Peyer's patch (tissue), 4 donors: ENCODE data around the gene TTC28.

ENCODE experiments used
- POLR2A ChIP-seq, 2 donors: fragments of 450-650 bp; IDR thresholded peaks; one replicate each; pipeline ENCODE4 v1.5.1; 2017; ENCODE audit warnings: antibody characterized with exemption in 2 of 2, mild to moderate bottlenecking in 2 of 2, moderate library complexity in 2 of 2
- TF ChIP-seq, protein P1 (sequence below), 6 experiments: fragments of 450-650 bp in 4 of 6; fragments of 200-600 bp in 2 of 6; sonication (generic) in 1 of 6; IDR thresholded peaks; one replicate each; pipeline ENCODE4 v1.5.1; 2017 to 2019; ENCODE audit warnings: antibody characterized with exemption in 6 of 6, mild to moderate bottlenecking in 3 of 6, moderate library complexity in 1 of 6

DNA sequence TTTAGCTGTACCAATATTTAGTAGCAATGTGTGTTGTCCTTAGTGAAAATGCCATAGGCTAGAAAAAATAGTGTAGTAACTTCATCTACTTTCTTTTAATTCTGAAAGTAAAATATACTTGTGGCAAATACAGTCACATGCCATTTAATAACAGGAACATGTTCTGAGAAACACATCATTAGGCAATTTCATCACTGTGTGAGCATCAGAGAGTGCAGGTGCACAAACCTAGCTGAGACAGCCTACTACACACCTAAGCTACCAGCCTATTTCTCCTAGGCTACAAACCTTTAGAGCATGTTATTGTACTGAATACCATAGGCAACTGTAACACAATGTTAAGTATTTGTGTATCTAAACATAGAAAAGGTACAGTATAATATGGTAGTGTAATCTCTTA, 633.5 kb downstream of the TTC28 start:
- TF ChIP-seq POLR2A (IDR thresholded peaks at IDR 0.05): no peak
- TF ChIP-seq, protein P1, sequence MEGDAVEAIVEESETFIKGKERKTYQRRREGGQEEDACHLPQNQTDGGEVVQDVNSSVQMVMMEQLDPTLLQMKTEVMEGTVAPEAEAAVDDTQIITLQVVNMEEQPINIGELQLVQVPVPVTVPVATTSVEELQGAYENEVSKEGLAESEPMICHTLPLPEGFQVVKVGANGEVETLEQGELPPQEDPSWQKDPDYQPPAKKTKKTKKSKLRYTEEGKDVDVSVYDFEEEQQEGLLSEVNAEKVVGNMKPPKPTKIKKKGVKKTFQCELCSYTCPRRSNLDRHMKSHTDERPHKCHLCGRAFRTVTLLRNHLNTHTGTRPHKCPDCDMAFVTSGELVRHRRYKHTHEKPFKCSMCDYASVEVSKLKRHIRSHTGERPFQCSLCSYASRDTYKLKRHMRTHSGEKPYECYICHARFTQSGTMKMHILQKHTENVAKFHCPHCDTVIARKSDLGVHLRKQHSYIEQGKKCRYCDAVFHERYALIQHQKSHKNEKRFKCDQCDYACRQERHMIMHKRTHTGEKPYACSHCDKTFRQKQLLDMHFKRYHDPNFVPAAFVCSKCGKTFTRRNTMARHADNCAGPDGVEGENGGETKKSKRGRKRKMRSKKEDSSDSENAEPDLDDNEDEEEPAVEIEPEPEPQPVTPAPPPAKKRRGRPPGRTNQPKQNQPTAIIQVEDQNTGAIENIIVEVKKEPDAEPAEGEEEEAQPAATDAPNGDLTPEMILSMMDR (IDR thresholded peaks at IDR 0.05): no peak
